ENCODE results near the gene SLC34A2.

- TF ChIP-seq, protein P1, sequence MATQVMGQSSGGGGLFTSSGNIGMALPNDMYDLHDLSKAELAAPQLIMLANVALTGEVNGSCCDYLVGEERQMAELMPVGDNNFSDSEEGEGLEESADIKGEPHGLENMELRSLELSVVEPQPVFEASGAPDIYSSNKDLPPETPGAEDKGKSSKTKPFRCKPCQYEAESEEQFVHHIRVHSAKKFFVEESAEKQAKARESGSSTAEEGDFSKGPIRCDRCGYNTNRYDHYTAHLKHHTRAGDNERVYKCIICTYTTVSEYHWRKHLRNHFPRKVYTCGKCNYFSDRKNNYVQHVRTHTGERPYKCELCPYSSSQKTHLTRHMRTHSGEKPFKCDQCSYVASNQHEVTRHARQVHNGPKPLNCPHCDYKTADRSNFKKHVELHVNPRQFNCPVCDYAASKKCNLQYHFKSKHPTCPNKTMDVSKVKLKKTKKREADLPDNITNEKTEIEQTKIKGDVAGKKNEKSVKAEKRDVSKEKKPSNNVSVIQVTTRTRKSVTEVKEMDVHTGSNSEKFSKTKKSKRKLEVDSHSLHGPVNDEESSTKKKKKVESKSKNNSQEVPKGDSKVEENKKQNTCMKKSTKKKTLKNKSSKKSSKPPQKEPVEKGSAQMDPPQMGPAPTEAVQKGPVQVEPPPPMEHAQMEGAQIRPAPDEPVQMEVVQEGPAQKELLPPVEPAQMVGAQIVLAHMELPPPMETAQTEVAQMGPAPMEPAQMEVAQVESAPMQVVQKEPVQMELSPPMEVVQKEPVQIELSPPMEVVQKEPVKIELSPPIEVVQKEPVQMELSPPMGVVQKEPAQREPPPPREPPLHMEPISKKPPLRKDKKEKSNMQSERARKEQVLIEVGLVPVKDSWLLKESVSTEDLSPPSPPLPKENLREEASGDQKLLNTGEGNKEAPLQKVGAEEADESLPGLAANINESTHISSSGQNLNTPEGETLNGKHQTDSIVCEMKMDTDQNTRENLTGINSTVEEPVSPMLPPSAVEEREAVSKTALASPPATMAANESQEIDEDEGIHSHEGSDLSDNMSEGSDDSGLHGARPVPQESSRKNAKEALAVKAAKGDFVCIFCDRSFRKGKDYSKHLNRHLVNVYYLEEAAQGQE (IDR thresholded peaks at IDR 0.05; ENCODE audit: low read depth), result no peak
- TF ChIP-seq, protein P2, sequence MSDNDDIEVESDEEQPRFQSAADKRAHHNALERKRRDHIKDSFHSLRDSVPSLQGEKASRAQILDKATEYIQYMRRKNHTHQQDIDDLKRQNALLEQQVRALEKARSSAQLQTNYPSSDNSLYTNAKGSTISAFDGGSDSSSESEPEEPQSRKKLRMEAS (IDR thresholded peaks at IDR 0.05), result no peak
- TF ChIP-seq TAF1 (IDR thresholded peaks at IDR 0.05; ENCODE audit: low read depth) (no peak), YY1 (IDR thresholded peaks at IDR 0.05; ENCODE audit: low read depth) (no peak), EGR1 (IDR thresholded peaks at IDR 0.05) (no peak)
- TF ChIP-seq, protein P3, sequence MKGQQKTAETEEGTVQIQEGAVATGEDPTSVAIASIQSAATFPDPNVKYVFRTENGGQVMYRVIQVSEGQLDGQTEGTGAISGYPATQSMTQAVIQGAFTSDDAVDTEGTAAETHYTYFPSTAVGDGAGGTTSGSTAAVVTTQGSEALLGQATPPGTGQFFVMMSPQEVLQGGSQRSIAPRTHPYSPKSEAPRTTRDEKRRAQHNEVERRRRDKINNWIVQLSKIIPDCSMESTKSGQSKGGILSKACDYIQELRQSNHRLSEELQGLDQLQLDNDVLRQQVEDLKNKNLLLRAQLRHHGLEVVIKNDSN (IDR thresholded peaks at IDR 0.05), result no peak
Measured at GRCh38 chr4:25674386-25674785, 18.7 kb downstream of the SLC34A2 start.

Data from Ishikawa (cell line).